HG03108 (cell line): ENCODE data around the gene MT1F.

Source experiments
- ATAC-seq: cut with Tn5 transposase; IDR thresholded peaks from one replicate; pipeline ENCODE4 v1.9.1; 2021; ENCODE audit warnings: moderate library complexity; ENCODE audit not compliant: unreplicated experiment

The MT1F gene

GRCh38 chr16:56625140-56625942 is 32.4 kb upstream of the MT1F start, which contains the start of gene MT1E:
Gene MT1E (plus strand): TSS chr16:56625781. CDS start chr16:56625852, 71 bp downstream.
- ATAC-seq = no peak

GRCh38 chr16:56625943-56626654 is 31.7 kb upstream of the MT1F start:
- no peak for ATAC-seq

- ATAC-seq = no peak
Observed at GRCh38 chr16:56626685-56627084, 31.1 kb upstream of the MT1F start.

DNA sequence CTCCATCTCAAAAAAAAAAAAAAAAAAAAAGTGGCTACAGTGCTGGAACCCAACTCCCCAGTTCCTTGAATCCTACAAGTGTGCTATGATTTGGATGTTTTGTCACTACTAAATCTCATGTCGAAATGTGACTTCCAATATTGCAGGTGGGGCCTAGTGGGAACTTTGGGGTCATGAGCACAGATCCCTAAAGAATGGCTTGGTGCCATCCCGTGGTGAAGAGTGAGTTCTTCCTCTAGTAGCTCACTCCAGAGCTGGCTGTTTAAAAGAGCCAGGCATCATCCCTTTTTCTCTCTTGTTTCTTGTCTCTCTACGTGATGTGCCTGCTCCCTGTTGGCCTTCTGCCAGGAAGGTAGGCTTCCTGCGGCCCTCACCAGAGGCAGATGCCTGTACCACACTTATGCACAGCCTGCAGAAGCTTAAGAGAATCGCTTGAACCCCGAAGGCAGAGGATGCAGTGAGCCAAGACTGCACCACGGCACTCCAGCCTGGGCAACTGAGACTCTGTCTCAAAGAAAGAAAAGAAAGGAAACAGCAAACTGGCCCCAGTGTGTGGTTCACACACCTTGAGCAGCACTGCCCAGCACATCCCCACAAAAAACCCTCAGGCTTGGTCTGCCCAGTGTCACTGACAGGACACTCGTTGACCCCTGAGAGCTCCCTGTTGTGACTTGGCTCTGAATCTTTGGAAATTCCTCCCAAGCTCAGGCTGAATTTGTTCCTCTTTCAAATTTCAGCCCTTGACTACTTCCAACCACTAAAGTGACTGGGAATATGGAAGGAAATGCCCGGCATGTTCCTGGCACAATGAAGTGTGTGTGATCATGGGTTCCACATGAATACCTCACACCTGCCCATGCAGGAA is 29.0 kb upstream of the MT1F start:
- no peak for ATAC-seq

DNA sequence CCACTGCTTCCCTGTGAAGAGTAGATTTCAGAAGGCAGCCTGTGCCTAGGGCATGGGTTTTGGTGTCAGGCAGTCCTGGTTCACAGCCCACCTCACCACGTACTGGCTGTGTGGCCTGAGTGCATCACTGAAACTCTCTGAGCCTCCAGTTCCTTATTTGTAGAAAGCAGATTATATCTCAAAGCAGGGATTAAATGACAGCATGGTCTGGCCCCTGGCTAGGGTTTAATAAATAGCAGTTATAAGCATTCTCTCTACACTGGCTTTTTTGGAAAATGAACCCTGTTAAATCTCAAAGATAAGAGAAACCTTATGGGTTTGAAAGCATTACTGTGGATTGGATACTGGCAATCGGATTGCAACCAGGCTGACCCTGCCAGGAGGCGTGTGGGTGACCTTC is 28.2 kb upstream of the MT1F start:
- no peak for ATAC-seq

GRCh38 chr16:56630134-56630533 is 27.6 kb upstream of the MT1F start:
- peak; percentile 78 for ATAC-seq

- no peak for ATAC-seq
Observed at GRCh38 chr16:56631197-56631596, 26.6 kb upstream of the MT1F start.

DNA sequence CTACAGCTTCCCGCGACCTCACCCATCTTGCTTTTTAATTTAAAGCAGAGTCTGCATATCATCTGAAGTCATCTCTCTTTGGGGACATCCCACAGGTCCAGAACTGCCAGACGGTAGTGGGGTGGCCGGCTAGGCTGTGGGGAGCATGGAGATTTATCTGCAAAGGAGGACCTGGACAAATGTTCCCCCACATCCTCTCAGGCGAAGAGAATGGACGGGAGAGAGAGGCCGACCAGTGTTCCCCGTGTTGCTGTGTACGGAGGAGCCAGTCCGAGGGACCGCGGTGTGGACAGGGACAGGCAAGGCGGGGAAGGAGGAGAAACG is 26.0 kb upstream of the MT1F start:
- no peak for ATAC-seq

- no peak for ATAC-seq
Observed at GRCh38 chr16:56632156-56632847, 25.5 kb upstream of the MT1F start, which contains the start of gene MT1M. Gene MT1M (plus strand): TSS chr16:56632659. CDS start chr16:56632732, 73 bp downstream.

- no peak for ATAC-seq
Observed at GRCh38 chr16:56632848-56633365, 24.9 kb upstream of the MT1F start.

GRCh38 chr16:56633535-56633934 is 24.2 kb upstream of the MT1F start:
- ATAC-seq = no peak

GRCh38 chr16:56634715-56635440 is 22.9 kb upstream of the MT1F start:
- no peak for ATAC-seq

- no peak for ATAC-seq
Observed at GRCh38 chr16:56635441-56635967, 22.3 kb upstream of the MT1F start.

GRCh38 chr16:56636616-56637413 is 20.9 kb upstream of the MT1F start:
- ATAC-seq = no peak

DNA sequence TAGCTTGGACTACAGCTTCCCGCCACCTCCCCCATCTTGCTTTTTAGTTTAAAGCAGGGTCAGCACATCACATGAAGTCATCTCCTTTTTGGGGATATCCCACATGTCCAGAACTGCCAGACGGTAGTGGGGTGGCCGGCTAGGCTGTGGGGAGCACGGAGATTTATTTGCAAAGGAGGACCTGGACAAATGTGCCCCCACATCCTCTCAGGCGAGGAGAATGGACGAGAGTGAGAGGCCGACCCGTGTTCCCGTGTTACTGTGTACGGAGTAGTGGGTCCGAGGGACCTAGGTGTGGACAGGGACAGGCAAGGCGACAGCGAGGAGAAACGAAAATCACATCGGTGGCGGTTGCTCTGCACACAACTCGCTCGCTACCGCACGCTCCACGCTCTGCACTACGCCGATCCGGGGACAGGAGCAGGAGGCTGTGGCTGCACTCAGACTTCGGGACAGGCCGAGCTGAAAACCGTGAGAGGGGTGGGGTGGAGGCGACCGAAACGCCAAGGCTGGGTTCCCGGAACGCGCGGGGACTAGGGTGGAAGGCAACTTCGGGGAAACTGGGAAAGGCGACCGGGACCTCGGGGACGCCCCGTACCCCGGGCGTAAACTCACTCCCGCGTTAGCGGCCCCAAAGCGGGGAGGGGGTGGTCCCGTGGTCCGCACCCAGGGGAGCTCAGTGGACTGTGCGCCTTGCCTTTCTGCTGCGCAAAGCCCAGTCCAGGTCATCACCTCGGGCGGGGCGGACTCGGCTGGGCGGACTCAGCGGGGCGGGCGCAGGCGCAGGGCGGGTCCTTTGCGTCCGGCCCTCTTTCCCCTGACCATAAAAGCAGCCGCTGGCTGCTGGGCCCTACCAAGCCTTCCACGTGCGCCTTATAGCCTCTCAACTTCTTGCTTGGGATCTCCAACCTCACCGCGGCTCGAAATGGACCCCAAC is 19.7 kb upstream of the MT1F start, which contains the start of gene MT1A:
Gene MT1A, plus strand, starts transcription at position 853 of the 937 bp plus-strand sequence. Its CDS starts 73 bp downstream, at position 926.
- no peak for ATAC-seq

GRCh38 chr16:56639045-56639444 is 18.7 kb upstream of the MT1F start:
- no peak for ATAC-seq

DNA sequence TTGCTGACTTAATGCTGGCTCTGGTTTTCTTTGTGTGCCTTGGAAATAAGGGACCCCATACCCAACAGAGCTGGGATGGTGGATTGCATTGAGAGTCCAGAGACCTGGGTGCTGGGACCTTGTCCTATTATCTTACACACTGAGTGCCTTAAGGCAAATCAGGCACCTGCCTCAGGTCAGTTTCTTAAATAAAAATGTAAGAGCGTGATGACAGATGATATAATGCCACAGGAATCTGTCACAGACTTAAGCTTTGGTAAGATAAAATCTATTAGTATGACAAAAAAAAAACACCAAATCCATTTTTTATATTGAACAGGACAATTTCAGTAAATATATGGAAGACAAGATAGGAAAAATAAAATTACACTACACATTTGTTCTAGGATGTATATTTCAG is 17.7 kb upstream of the MT1F start:
- no peak for ATAC-seq

DNA sequence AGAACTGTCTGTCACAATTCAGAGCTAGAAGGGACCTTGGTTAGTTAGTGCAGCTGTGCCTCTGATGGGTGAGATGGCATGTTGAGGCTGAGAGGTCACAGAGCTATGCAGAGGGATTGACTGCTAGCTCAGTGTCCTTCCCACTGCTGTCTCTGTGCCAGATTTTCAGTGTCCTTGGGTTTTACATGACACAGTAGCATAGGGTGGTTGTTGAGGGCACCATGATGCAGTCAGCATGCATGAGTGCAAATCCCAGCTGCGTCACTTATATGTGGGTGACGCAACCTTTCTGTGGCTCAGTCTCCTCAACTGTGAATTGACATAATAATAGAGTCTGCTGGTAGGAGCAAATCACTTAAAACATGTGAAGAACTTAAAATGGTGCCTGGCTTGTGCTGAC is 16.6 kb upstream of the MT1F start:
- ATAC-seq = no peak
